Activated naive CD8-positive, alpha-beta T cell treated with anti-CD3 and anti-CD28 coated beads, Interleukin-2, amount 10 ng/mL, durations not matched to agents 7 days and 5 days (primary cell): ENCODE results near the gene ZNF300. TPM values are rescaled to one million over a fixed set of nuclear protein-coding genes. Genes with fewer than 3 reads are reported as not detected.
A peak's percentile ranks its signal among the peaks of the same experiment; 100 is the strongest.

Experiments
- ATAC-seq: fragments of 150-1000 bp; cut with Tn5 transposase; one replicate; pipeline ENCODE4 v1.10.0; 2021; ENCODE audit warnings: low read depth, moderate library complexity
- POLR2A ChIA-PET: fragments of 350-600 bp; sonication (Branson Sonifier 250); formaldehyde crosslinking; loops from one replicate; lab custom pipeline; 2021; ENCODE audit warnings: antibody characterized with exemption; lab: Charles Lee
- DNase-seq: peaks from one replicate; pipeline ENCODE4 v3.0.0; 2021
- H3K27ac Mint-ChIP-seq: one replicate; pipeline ENCODE4 v1.8.0; 2022; ENCODE audit warnings: mild to moderate bottlenecking, mixed read lengths
- H3K27me3 Mint-ChIP-seq: one replicate; pipeline ENCODE4 v1.8.0; 2022; ENCODE audit warnings: mild to moderate bottlenecking, moderate library complexity, mixed read lengths
- H3K36me3 Mint-ChIP-seq: one replicate; pipeline ENCODE4 v1.8.0; 2021; ENCODE audit warnings: mild to moderate bottlenecking, mixed read lengths
- H3K4me1 Mint-ChIP-seq: one replicate; pipeline ENCODE4 v1.8.0; 2021; ENCODE audit warnings: mixed read lengths
- H3K4me3 Mint-ChIP-seq: one replicate; pipeline ENCODE4 v1.8.0; 2022; ENCODE audit warnings: mild to moderate bottlenecking, moderate library complexity, mixed read lengths
- H3K9me3 Mint-ChIP-seq: one replicate; pipeline ENCODE4 v1.8.0; 2021; ENCODE audit warnings: mixed read lengths
- total RNA-seq, 2 experiments: library from RNA; stranded (reverse); gene quantifications; one replicate each; pipeline ENCODE4 v1.2.3, GENCODE V29; 2021

Gene ZNF300
- total RNA-seq, result 1 to 10 TPM; 1.1 to 1.5 TPM

- H3K4me3 Mint-ChIP-seq, result peak within 1 kb of the TSS; percentile 83
- peak within 1 kb of the TSS; percentile 90 for H3K27ac Mint-ChIP-seq
- H3K9me3 Mint-ChIP-seq, result peaks cover 47% of the 10 kb centered on the region
- ATAC-seq (peak; percentile 89), DNase-seq (peak; percentile 55)
- POLR2A ChIA-PET, result no interaction called here
- H3K36me3 Mint-ChIP-seq, result peaks cover 18% of the 10 kb centered on the region
- H3K4me1 Mint-ChIP-seq, result peaks cover 3% of the 10 kb centered on the region
- no peaks in the 10 kb centered on the region for H3K27me3 Mint-ChIP-seq
These were observed at the start of gene ZNF300 for GRCh38 chr5:150904479-150905311. TSS of gene ZNF300 (minus strand) at chr5:150904980. CDS start at chr5:150903155, 1,825 bp downstream.

- Mint-ChIP-seq H3K27me3 (peaks cover 4% of the 10 kb centered on the region), H3K4me1 (peaks cover 2% of the 10 kb centered on the region), H3K27ac (no peak overlapping the region), H3K9me3 (peaks cover 41% of the 10 kb centered on the region), H3K4me3 (no peak overlapping the region), H3K36me3 (peaks cover 4% of the 10 kb centered on the region)
- POLR2A ChIA-PET, result no interaction called here
- no peak for DNase-seq
- ATAC-seq, result no peak
These were observed 43.8 kb upstream of the ZNF300 start for GRCh38 chr5:150948539-150948938.

GRCh38 chr5:150946351-150946905, 41.6 kb upstream of the ZNF300 start:
- H3K36me3 Mint-ChIP-seq, result peaks cover 4% of the 10 kb centered on the region
- no peak overlapping the region for H3K4me3 Mint-ChIP-seq
- ATAC-seq, result no peak
- POLR2A ChIA-PET, result no interaction called here
- H3K27ac Mint-ChIP-seq, result peak overlapping the region; percentile 10
- H3K4me1 Mint-ChIP-seq, result peaks cover 2% of the 10 kb centered on the region
- no peak for DNase-seq
- H3K27me3 Mint-ChIP-seq, result peaks cover 4% of the 10 kb centered on the region
- peaks cover 36% of the 10 kb centered on the region for H3K9me3 Mint-ChIP-seq

- no peak overlapping the region for H3K4me3 Mint-ChIP-seq
- H3K27me3 Mint-ChIP-seq, result peaks cover 4% of the 10 kb centered on the region
- peaks cover 4% of the 10 kb centered on the region for H3K36me3 Mint-ChIP-seq
- no peak for DNase-seq
- POLR2A ChIA-PET, result no interaction called here
- H3K4me1 Mint-ChIP-seq, result peaks cover 2% of the 10 kb centered on the region
- no peak overlapping the region for H3K27ac Mint-ChIP-seq
- peaks cover 35% of the 10 kb centered on the region for H3K9me3 Mint-ChIP-seq
- no peak for ATAC-seq
These were observed 41.2 kb upstream of the ZNF300 start for GRCh38 chr5:150945947-150946346.

GRCh38 chr5:150945486-150945885, 40.7 kb upstream of the ZNF300 start:
- DNase-seq (no peak), ATAC-seq (no peak)
- peaks cover 30% of the 10 kb centered on the region for H3K9me3 Mint-ChIP-seq
- no peak overlapping the region for H3K27ac Mint-ChIP-seq
- POLR2A ChIA-PET, result no interaction called here
- peaks cover 4% of the 10 kb centered on the region for H3K36me3 Mint-ChIP-seq
- H3K4me1 Mint-ChIP-seq, result peaks cover 2% of the 10 kb centered on the region
- no peak overlapping the region for H3K4me3 Mint-ChIP-seq
- peaks cover 4% of the 10 kb centered on the region for H3K27me3 Mint-ChIP-seq

- Mint-ChIP-seq H3K27me3 (no peaks in the 10 kb centered on the region), H3K36me3 (no peaks in the 10 kb centered on the region), H3K4me1 (no peaks in the 10 kb centered on the region), H3K4me3 (no peak overlapping the region), H3K9me3 (peaks cover 40% of the 10 kb centered on the region), H3K27ac (no peak overlapping the region)
- no peak for ATAC-seq
- POLR2A ChIA-PET, result no interaction called here
- no peak for DNase-seq
These were observed 26.7 kb upstream of the ZNF300 start for GRCh38 chr5:150931368-150931965.

GRCh38 chr5:150918613-150919012, 13.8 kb upstream of the ZNF300 start:
- peaks cover 2% of the 10 kb centered on the region for H3K4me1 Mint-ChIP-seq
- H3K27ac Mint-ChIP-seq, result no peak overlapping the region
- no peaks in the 10 kb centered on the region for H3K36me3 Mint-ChIP-seq
- POLR2A ChIA-PET, result no interaction called here
- no peak overlapping the region for H3K4me3 Mint-ChIP-seq
- H3K27me3 Mint-ChIP-seq, result peaks cover 6% of the 10 kb centered on the region
- H3K9me3 Mint-ChIP-seq, result peaks cover 26% of the 10 kb centered on the region
- ATAC-seq (no peak), DNase-seq (no peak)

GRCh38 chr5:150912312-150912814, 7.6 kb upstream of the ZNF300 start:
- Mint-ChIP-seq H3K27ac (no peak overlapping the region), H3K36me3 (no peaks in the 10 kb centered on the region), H3K9me3 (peaks cover 30% of the 10 kb centered on the region), H3K27me3 (peaks cover 2% of the 10 kb centered on the region), H3K4me1 (no peaks in the 10 kb centered on the region), H3K4me3 (no peak overlapping the region)
- DNase-seq, result no peak
- POLR2A ChIA-PET, result no interaction called here
- ATAC-seq, result no peak

- POLR2A ChIA-PET, result no interaction called here
- Mint-ChIP-seq H3K27ac (peak overlapping the region; percentile 90), H3K36me3 (peaks cover 16% of the 10 kb centered on the region), H3K4me3 (peak overlapping the region; percentile 83), H3K27me3 (no peaks in the 10 kb centered on the region), H3K4me1 (peaks cover 3% of the 10 kb centered on the region), H3K9me3 (peaks cover 42% of the 10 kb centered on the region)
- no peak for ATAC-seq
- no peak for DNase-seq
These were observed 518 bp upstream of the ZNF300 start for GRCh38 chr5:150905312-150905683.

GRCh38 chr5:150901446-150901845, 3.3 kb downstream of the ZNF300 start:
- DNase-seq (no peak), ATAC-seq (no peak)
- POLR2A ChIA-PET, result no interaction called here
- H3K9me3 Mint-ChIP-seq, result peaks cover 50% of the 10 kb centered on the region
- peaks cover 34% of the 10 kb centered on the region for H3K36me3 Mint-ChIP-seq
- H3K4me3 Mint-ChIP-seq, result no peak overlapping the region
- no peaks in the 10 kb centered on the region for H3K27me3 Mint-ChIP-seq
- peaks cover 3% of the 10 kb centered on the region for H3K4me1 Mint-ChIP-seq
- no peak overlapping the region for H3K27ac Mint-ChIP-seq

- Mint-ChIP-seq H3K4me3 (no peak overlapping the region), H3K27ac (no peak overlapping the region), H3K4me1 (no peaks in the 10 kb centered on the region), H3K9me3 (peaks cover 50% of the 10 kb centered on the region), H3K36me3 (peaks cover 25% of the 10 kb centered on the region), H3K27me3 (no peaks in the 10 kb centered on the region)
- POLR2A ChIA-PET, result no interaction called here
- ATAC-seq (no peak), DNase-seq (no peak)
These were observed 9.1 kb downstream of the ZNF300 start for GRCh38 chr5:150895431-150896428.

- no peak overlapping the region for H3K4me3 Mint-ChIP-seq
- H3K4me1 Mint-ChIP-seq, result no peaks in the 10 kb centered on the region
- ATAC-seq (no peak), DNase-seq (no peak)
- peaks cover 5% of the 10 kb centered on the region for H3K36me3 Mint-ChIP-seq
- POLR2A ChIA-PET, result no interaction called here
- H3K9me3 Mint-ChIP-seq, result peaks cover 20% of the 10 kb centered on the region
- H3K27ac Mint-ChIP-seq, result no peak overlapping the region
- no peaks in the 10 kb centered on the region for H3K27me3 Mint-ChIP-seq
These were observed 25.4 kb downstream of the ZNF300 start for GRCh38 chr5:150879358-150879757.

GRCh38 chr5:150862070-150862469, 42.7 kb downstream of the ZNF300 start:
- no peak overlapping the region for H3K4me3 Mint-ChIP-seq
- peaks cover 3% of the 10 kb centered on the region for H3K36me3 Mint-ChIP-seq
- H3K27me3 Mint-ChIP-seq, result no peaks in the 10 kb centered on the region
- H3K27ac Mint-ChIP-seq, result no peak overlapping the region
- ATAC-seq, result no peak
- DNase-seq, result no peak
- POLR2A ChIA-PET, result no interaction called here
- H3K4me1 Mint-ChIP-seq, result no peaks in the 10 kb centered on the region
- H3K9me3 Mint-ChIP-seq, result peaks cover 27% of the 10 kb centered on the region
